ENCODE results near the gene ARHGEF40.

ARHGEF40 gene

GRCh38 chr14:21055432-21056117 is 14.5 kb upstream of the ARHGEF40 start:
- TF ChIP-seq CTCF (IDR thresholded peaks at IDR 0.05; ENCODE audit: low read depth, low read length) (no peak), EZH2phosphoT487 (IDR thresholded peaks at IDR 0.05; ENCODE audit: low read depth) (no peak)
- no peaks in the 10 kb centered on the region for H3K79me2 ChIP-seq (ENCODE audit: low read length)
- peaks cover 8% of the 10 kb centered on the region; the same call in 1 of the 2 replicates for H3K27me3 ChIP-seq (ENCODE audit: low read depth, low read length)
- no peak overlapping the region for H3K4me2 ChIP-seq (ENCODE audit: low read length)
- H3K9me3 ChIP-seq (ENCODE audit: insufficient read depth, low read length): no peaks in the 10 kb centered on the region
- peaks cover 5% of the 10 kb centered on the region for H3K4me1 ChIP-seq (ENCODE audit: low read length)
- no peak overlapping the region for H2AFZ ChIP-seq (ENCODE audit: low read depth, low read length)
- H3K36me3 ChIP-seq (replicated peaks; ENCODE audit: low read depth, low read length): no peaks in the 10 kb centered on the region
- no peak overlapping the region for H3K9ac ChIP-seq (ENCODE audit: low read length)
- no peak overlapping the region for H3K27ac ChIP-seq (ENCODE audit: low read length)
- no peak overlapping the region for H3K4me3 ChIP-seq (ENCODE audit: low read length)
- H4K20me1 ChIP-seq (ENCODE audit: insufficient read depth, low read length): no peaks in the 10 kb centered on the region

- TF ChIP-seq EZH2phosphoT487 (IDR thresholded peaks at IDR 0.05; ENCODE audit: low read depth): no peak
- TF ChIP-seq CTCF (IDR thresholded peaks at IDR 0.05; ENCODE audit: low read depth, low read length): no peak
- H3K27ac ChIP-seq (ENCODE audit: low read length): no peak overlapping the region
- no peak overlapping the region for H2AFZ ChIP-seq (ENCODE audit: low read depth, low read length)
- peaks cover 18% of the 10 kb centered on the region for H3K27me3 ChIP-seq (ENCODE audit: low read depth, low read length)
- H3K4me3 ChIP-seq (ENCODE audit: low read length): no peak overlapping the region
- H3K9me3 ChIP-seq (ENCODE audit: insufficient read depth, low read length): no peaks in the 10 kb centered on the region
- no peaks in the 10 kb centered on the region for H3K36me3 ChIP-seq (replicated peaks; ENCODE audit: low read depth, low read length)
- H3K9ac ChIP-seq (ENCODE audit: low read length): no peak overlapping the region
- H4K20me1 ChIP-seq (ENCODE audit: insufficient read depth, low read length): no peaks in the 10 kb centered on the region
- no peak overlapping the region for H3K4me2 ChIP-seq (ENCODE audit: low read length)
- no peaks in the 10 kb centered on the region for H3K4me1 ChIP-seq (ENCODE audit: low read length)
- H3K79me2 ChIP-seq (ENCODE audit: low read length): no peaks in the 10 kb centered on the region
Measured at GRCh38 chr14:21056520-21057163, 13.5 kb upstream of the ARHGEF40 start.

GRCh38 chr14:21057803-21058675 is 12.1 kb upstream of the ARHGEF40 start, which contains the start of gene RNASE8:
Gene RNASE8, plus strand, starts transcription at chr14:21057822. Its CDS starts 71 bp downstream, at chr14:21057893.
- Histone ChIP-seq H3K9me3 (ENCODE audit: insufficient read depth, low read length) (no peaks in the 10 kb centered on the region), H3K4me3 (ENCODE audit: low read length) (no peak within 1 kb of the TSS), H4K20me1 (ENCODE audit: insufficient read depth, low read length) (no peaks in the 10 kb centered on the region), H3K79me2 (ENCODE audit: low read length) (no peaks in the 10 kb centered on the region), H3K27ac (ENCODE audit: low read length) (no peak within 1 kb of the TSS), H3K27me3 (ENCODE audit: low read depth, low read length) (peaks cover 31% of the 10 kb centered on the region), H3K9ac (ENCODE audit: low read length) (no peak within 1 kb of the TSS), H3K4me2 (ENCODE audit: low read length) (no peak within 1 kb of the TSS), H2AFZ (ENCODE audit: low read depth, low read length) (no peak within 1 kb of the TSS), H3K4me1 (ENCODE audit: low read length) (no peaks in the 10 kb centered on the region), H3K36me3 (replicated peaks; ENCODE audit: low read depth, low read length) (no peaks in the 10 kb centered on the region)
- TF ChIP-seq EZH2phosphoT487 (IDR thresholded peaks at IDR 0.05; ENCODE audit: low read depth) (no peak), CTCF (IDR thresholded peaks at IDR 0.05; ENCODE audit: low read depth, low read length) (peak; percentile 20; the same call in 1 of the 2 replicates)

- H3K9ac ChIP-seq (ENCODE audit: low read length): no peak overlapping the region
- TF ChIP-seq CTCF (IDR thresholded peaks at IDR 0.05; ENCODE audit: low read depth, low read length) (no peak), EZH2phosphoT487 (IDR thresholded peaks at IDR 0.05; ENCODE audit: low read depth) (no peak)
- no peak overlapping the region for H3K4me3 ChIP-seq (ENCODE audit: low read length)
- H3K27me3 ChIP-seq (ENCODE audit: low read depth, low read length): peaks cover 40% of the 10 kb centered on the region
- H2AFZ ChIP-seq (ENCODE audit: low read depth, low read length): no peak overlapping the region
- H3K27ac ChIP-seq (ENCODE audit: low read length): no peak overlapping the region
- H4K20me1 ChIP-seq (ENCODE audit: insufficient read depth, low read length): no peaks in the 10 kb centered on the region
- no peaks in the 10 kb centered on the region for H3K4me1 ChIP-seq (ENCODE audit: low read length)
- no peak overlapping the region for H3K4me2 ChIP-seq (ENCODE audit: low read length)
- H3K9me3 ChIP-seq (ENCODE audit: insufficient read depth, low read length): no peaks in the 10 kb centered on the region
- H3K36me3 ChIP-seq (replicated peaks; ENCODE audit: low read depth, low read length): no peaks in the 10 kb centered on the region
- no peaks in the 10 kb centered on the region for H3K79me2 ChIP-seq (ENCODE audit: low read length)
Measured at GRCh38 chr14:21058903-21059302, 11.2 kb upstream of the ARHGEF40 start.
